K562 (cell line): ENCODE data around the gene YOD1. TPM values are rescaled to one million over a fixed set of nuclear protein-coding genes. Genes with fewer than 3 reads are reported as not detected.

ENCODE experiments used
- NCOA1 ChIP-seq: fragments of 450-650 bp; IDR thresholded peaks from 2 replicates; pipeline ENCODE4 v1.6.1; 2016; ENCODE audit warnings: low read depth
- PHF20 ChIP-seq: fragments of 450-650 bp; IDR thresholded peaks from 2 replicates; pipeline ENCODE4 v1.6.1; 2018; ENCODE audit not compliant: partially characterized antibody
- POLR2H ChIP-seq: IDR thresholded peaks from 2 replicates; pipeline ENCODE4 v1.6.1; 2016; ENCODE audit warnings: missing genetic modification characterization, low read depth, mild to moderate bottlenecking, control low read depth, missing compliant biosample characterization, moderate library complexity
- PRPF4 ChIP-seq: fragments of 200-400 bp; formaldehyde crosslinking; IDR thresholded peaks from one replicate; pipeline ENCODE4 v1.6.1; 2017; ENCODE audit warnings: low read length, low read depth, mild to moderate bottlenecking; ENCODE audit not compliant: insufficient read depth, poor library complexity, severe bottlenecking
- SP1 ChIP-seq: sonication (generic); formaldehyde crosslinking; IDR thresholded peaks from 2 replicates; pipeline ENCODE4 v1.8.1; 2022; ENCODE audit warnings: mild to moderate bottlenecking, missing genetic modification reagents
- ZNF830 ChIP-seq: fragments of 250-450 bp; sonication (Bioruptor Pico); IDR thresholded peaks from 2 replicates; pipeline ENCODE4 v1.5.0; 2021; ENCODE audit warnings: mild to moderate bottlenecking
- polyA plus RNA-seq, 8 experiments: library from polyadenylated mRNA; depleted of rRNA in 4 of 8; stranded (reverse) in 5 of 8; unstranded in 3 of 8; fragments of >200 nt; fragmentation: Nextera tagmentation in 2 of 8; fragmentation: Illumina TruSeq in 1 of 8; extraction: Ambion mirVana in 2 of 8; extraction: Trizol in 1 of 8; gene quantifications; 2 replicates each; pipeline versions ENCODE4 v1.2.1 to v1.2.3, GENCODE V29; 2011 to 2014; ENCODE audit warnings: inconsistent platforms in 1 of 8, missing spikeins in 1 of 8
- total RNA-seq, 7 experiments: library from RNA; depleted of rRNA in 6 of 7; stranded (reverse); fragments of >200 nt in 6 of 7; fragmentation: Illumina TruSeq in 2 of 7; extraction: Trizol in 2 of 7; gene quantifications; 2 replicates each; pipeline versions ENCODE4 v1.2.1 to v1.2.3, GENCODE V29; 2011 to 2021; ENCODE audit warnings: low replicate concordance in 1 of 7
- TF ChIP-seq, protein P1 (sequence below): fragments of 250-450 bp; sonication (Bioruptor Pico); IDR thresholded peaks from 2 replicates; pipeline ENCODE4 v1.8.0; 2021; ENCODE audit warnings: moderate library complexity, mild to moderate bottlenecking, inconsistent platforms
- TF ChIP-seq, protein P2 (sequence below), 2 experiments: fragments of 450-650 bp; IDR thresholded peaks; 2 replicates each; pipeline ENCODE4 v1.6.1; 2016; ENCODE audit warnings: mild to moderate bottlenecking in 2 of 2, borderline replicate concordance in 1 of 2, low read depth in 1 of 2, moderate library complexity in 1 of 2

The YOD1 gene
- total and polyA plus RNA-seq, 9 of the 15 experiments (the other 6 are each of a cell fraction or from before 2014, with no cell fraction given): 18.2 to 78.1 (median 46.9) TPM

DNA sequence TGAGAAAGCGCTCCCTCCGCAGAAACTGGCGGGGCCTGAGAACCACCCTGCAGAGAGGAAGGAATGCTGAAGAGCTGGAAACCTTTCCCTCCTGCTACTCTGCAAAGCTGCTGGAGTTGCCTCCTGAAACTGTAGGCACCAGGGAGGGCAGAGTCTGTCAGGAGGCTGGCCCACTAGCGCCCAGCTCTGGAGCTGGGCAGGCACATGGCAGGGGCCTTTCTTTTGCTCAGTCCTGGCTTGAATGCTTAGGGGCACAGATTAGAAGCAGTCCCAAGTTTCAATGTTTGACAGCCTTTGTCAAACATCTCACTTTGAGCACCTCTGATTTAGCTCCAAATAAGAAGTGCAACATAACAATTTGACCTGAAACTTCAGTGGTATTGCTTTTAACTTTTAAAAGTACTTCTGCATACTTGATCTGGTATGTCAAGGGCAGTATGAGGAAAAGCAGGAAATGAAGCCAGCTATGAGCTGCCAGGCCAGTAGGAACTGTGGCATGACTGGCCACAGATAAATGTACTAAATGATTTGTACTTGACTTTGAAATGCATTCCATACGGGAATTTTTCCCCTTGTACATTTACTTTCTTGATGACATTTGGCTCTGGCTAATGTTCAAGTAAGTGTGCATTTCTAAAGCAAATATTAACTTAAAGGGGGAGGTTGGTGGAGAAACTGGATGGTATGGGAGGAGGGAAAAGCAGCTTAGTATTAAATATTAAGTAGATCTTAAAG is 25.7 kb downstream of the YOD1 start (continued):
- no peak for TF ChIP-seq SP1
- TF ChIP-seq, protein P1, sequence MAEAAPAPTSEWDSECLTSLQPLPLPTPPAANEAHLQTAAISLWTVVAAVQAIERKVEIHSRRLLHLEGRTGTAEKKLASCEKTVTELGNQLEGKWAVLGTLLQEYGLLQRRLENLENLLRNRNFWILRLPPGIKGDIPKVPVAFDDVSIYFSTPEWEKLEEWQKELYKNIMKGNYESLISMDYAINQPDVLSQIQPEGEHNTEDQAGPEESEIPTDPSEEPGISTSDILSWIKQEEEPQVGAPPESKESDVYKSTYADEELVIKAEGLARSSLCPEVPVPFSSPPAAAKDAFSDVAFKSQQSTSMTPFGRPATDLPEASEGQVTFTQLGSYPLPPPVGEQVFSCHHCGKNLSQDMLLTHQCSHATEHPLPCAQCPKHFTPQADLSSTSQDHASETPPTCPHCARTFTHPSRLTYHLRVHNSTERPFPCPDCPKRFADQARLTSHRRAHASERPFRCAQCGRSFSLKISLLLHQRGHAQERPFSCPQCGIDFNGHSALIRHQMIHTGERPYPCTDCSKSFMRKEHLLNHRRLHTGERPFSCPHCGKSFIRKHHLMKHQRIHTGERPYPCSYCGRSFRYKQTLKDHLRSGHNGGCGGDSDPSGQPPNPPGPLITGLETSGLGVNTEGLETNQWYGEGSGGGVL (CRISPR knock-in tag): peak; percentile 50; the same call in 1 of the 2 replicates
- TF ChIP-seq, protein P2, sequence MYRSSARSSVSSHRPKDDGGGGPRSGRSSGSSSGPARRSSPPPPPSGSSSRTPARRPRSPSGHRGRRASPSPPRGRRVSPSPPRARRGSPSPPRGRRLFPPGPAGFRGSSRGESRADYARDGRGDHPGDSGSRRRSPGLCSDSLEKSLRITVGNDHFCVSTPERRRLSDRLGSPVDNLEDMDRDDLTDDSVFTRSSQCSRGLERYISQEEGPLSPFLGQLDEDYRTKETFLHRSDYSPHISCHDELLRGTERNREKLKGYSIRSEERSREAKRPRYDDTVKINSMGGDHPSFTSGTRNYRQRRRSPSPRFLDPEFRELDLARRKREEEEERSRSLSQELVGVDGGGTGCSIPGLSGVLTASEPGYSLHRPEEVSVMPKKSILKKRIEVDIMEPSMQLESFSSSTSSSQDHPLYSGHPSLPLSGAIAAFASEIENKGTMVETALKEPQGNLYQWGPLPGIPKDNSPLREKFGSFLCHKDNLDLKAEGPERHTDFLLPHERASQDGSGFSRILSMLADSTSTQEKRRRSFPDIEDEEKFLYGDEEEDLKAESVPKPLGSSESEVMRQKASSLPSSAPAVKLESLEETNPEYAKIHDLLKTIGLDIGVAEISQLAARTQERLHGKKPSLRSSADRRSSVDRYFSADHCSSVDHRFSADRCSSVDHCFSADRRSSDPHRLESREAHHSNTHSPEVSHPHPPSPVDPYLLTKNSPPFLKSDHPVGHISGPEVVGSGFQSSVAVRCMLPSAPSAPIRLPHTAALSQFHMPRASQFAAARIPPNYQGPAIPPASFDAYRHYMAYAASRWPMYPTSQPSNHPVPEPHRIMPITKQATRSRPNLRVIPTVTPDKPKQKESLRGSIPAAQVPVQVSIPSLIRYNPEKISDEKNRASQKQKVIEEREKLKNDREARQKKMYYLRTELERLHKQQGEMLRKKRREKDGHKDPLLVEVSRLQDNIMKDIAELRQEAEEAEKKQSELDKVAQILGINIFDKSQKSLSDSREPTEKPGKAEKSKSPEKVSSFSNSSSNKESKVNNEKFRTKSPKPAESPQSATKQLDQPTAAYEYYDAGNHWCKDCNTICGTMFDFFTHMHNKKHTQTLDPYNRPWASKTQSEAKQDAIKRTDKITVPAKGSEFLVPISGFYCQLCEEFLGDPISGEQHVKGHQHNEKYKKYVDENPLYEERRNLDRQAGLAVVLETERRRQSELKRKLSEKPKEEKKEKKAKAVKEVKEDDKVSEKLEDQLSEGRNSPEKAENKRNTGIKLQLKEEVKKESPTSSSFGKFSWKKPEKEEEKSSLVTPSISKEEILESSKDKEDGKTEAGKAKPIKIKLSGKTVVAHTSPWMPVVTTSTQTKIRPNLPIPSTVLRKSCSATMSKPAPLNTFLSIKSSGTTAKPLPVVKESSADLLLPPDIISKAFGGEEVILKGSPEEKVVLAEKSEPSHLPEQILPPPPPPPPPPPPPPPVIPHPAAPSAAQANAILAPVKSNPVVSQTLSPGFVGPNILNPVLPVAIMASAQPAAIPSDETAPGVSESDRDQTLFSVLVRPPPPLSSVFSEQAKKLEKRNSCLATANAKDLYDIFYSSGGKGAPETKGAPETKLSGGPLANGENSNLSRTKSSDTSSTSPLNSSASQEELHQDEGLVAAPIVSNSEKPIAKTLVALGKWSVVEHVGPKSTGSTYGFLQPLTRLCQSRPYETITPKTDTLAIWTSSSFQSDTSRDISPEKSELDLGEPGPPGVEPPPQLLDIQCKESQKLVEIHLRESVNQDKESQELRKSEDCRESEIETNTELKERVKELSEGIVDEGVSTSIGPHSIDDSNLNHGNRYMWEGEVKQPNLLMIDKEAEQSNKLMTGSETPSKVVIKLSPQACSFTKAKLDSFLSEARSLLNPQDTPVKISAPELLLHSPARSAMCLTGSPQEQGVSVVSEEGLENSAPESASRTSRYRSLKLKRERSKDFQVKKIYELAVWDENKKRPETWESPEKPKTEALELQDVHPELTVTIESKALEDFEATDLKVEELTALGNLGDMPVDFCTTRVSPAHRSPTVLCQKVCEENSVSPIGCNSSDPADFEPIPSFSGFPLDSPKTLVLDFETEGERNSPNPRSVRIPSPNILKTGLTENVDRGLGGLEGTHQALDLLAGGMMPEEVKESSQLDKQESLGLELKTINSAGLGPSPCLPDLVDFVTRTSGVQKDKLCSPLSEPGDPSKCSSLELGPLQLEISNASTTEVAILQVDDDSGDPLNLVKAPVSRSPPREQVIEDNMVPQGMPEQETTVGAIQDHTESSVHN (IDR thresholded peaks at IDR 0.05; ENCODE audit: borderline replicate concordance in 1 of 2, low read depth in 1 of 2): no peak
- no peak for TF ChIP-seq NCOA1
- TF ChIP-seq ZNF830 (CRISPR knock-in tag): 0 out of 2 replicates have a peak, but pooled peaks have one; percentile 32
- no peak for TF ChIP-seq PRPF4
- no peak for TF ChIP-seq POLR2H (tag)
- no peak for TF ChIP-seq PHF20
